Measurements from ENCODE around the gene FERMT1. TPM values are rescaled to one million over a fixed set of nuclear protein-coding genes. Genes with fewer than 3 reads are reported as not detected.

The FERMT1 gene
- total RNA-seq, 2 experiments from 2014 or later, result not detected

- no peak for DNase-seq
- POLR2A ChIA-PET, result no interaction called here
- H3K4me3 Mint-ChIP-seq, result no peak overlapping the region
- no peak overlapping the region for H3K27ac Mint-ChIP-seq
- H3K36me3 Mint-ChIP-seq (ENCODE audit: low read depth), result no peaks in the 10 kb centered on the region
- no peaks in the 10 kb centered on the region for H3K9me3 Mint-ChIP-seq
- CTCF ChIA-PET, result interaction anchor here (0.7 to 4.6 kb wide), 8 partner anchors 10 to 546 kb away, joined by 3 to 31 read pairs (median 3); no protein-coding TSS in a partner anchor
- H3K27me3 Mint-ChIP-seq, result peaks cover 8% of the 10 kb centered on the region
- H3K4me1 Mint-ChIP-seq, result peaks cover 3% of the 10 kb centered on the region
Measured at GRCh38 chr20:6074784-6075183, 48.0 kb downstream of the FERMT1 start.

DNA sequence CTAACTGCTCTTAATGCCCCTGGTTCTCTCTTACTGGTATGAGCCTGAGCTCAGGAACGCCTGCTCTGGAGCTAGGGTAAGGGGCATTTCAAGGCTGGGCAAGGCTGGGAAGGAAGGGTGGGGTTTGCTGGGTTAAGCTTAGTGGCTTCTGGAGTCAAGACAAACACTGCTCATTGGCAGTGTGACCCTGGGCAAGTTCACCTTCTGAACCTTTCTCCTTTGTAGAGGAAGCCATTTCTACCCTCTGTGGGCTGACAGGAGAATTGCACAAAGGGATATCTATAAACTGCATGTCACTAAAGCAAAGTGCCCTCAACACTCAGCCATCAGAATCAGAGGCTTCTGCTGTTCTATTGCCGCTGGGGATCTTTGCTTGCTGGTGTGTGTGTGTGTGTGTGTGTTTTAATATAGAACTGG lies 48.7 kb downstream of the FERMT1 start:
- Mint-ChIP-seq H3K4me1 (peaks cover 3% of the 10 kb centered on the region), H3K9me3 (no peaks in the 10 kb centered on the region), H3K27ac (no peak overlapping the region), H3K36me3 (ENCODE audit: low read depth) (no peaks in the 10 kb centered on the region), H3K27me3 (peaks cover 7% of the 10 kb centered on the region), H3K4me3 (no peak overlapping the region)
- DNase-seq, result no peak
- ChIA-PET CTCF (interaction anchor here (0.7 to 1.6 kb wide), 6 partner anchors 38 to 546 kb away, joined by 3 to 5 read pairs (median 3); no protein-coding TSS in a partner anchor), POLR2A (interaction anchor here (0.5 kb wide), 1 partner anchor 464 kb away, joined by 3 read pairs; no protein-coding TSS in a partner anchor)

DNA sequence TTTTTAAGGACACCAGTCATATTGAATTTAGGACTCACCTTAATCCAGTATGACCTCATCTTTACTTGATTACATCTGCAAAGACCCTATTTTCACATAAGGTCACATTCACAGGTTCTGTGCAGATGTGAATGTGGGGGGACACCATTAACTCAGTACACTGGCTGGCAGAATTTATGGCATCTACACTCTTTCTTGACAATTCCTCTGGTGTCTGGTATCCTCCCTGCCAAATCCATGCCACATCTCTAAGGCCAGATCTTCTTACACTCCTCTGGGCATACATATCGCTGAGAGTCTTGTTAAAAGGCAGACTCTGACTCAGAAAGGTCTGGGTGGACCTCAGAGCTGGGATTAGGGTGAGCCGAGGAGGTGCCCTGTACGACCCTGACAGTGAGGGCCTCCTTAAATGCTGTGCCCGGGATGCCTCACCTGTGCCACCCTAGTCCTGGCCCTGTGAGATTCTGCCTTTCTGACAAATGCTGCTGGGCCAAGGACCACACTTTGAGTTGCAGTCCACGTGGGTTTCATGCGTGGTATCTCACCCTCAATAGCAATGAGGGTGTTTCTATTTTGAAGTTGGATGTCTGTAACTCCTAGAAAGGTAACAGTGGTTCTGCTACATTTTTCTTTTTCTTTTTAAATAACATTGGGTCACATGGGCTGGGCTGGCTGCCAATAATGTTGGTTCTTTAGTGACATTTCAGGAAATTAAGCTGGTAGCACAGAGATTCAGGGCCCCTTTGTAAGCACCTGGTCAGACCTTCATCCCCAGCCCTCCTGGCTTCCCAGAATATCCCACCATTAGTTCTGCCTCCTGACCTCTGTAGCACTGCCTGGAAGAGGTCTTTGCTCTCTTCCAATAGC lies 51.8 kb downstream of the FERMT1 start:
- Mint-ChIP-seq H3K9me3 (no peaks in the 10 kb centered on the region), H3K27ac (no peak overlapping the region), H3K4me3 (no peak overlapping the region), H3K36me3 (ENCODE audit: low read depth) (no peaks in the 10 kb centered on the region), H3K27me3 (peaks cover 7% of the 10 kb centered on the region), H3K4me1 (peaks cover 3% of the 10 kb centered on the region)
- no peak for DNase-seq
- ChIA-PET POLR2A (no interaction called here), CTCF (no interaction called here)

DNA sequence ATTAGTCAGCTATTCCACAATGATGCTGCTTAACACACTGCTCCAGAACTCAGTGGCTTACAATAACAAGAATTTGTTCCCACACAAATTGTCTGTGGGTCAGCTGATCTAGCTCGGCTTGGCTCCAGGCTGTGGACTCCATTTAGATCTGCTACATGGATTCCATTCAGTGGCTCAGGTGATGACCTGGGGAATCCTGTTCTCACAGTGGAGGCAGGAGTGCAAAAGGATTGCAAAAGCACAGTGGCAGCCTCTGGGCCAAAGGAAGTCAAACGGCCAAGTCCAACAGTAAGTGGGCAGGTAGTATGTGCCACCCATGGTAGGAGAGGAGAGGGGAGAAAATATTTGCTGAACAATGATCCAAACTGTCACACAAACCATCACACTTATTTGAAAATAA lies 53.2 kb downstream of the FERMT1 start:
- Mint-ChIP-seq H3K4me3 (no peak overlapping the region), H3K36me3 (ENCODE audit: low read depth) (no peaks in the 10 kb centered on the region), H3K27me3 (peaks cover 4% of the 10 kb centered on the region), H3K27ac (no peak overlapping the region), H3K4me1 (peaks cover 3% of the 10 kb centered on the region), H3K9me3 (no peaks in the 10 kb centered on the region)
- ChIA-PET POLR2A (no interaction called here), CTCF (interaction anchor here (1.1 kb wide), 1 partner anchor 541 kb away, joined by 3 read pairs; no protein-coding TSS in a partner anchor)
- no peak for DNase-seq

DNA sequence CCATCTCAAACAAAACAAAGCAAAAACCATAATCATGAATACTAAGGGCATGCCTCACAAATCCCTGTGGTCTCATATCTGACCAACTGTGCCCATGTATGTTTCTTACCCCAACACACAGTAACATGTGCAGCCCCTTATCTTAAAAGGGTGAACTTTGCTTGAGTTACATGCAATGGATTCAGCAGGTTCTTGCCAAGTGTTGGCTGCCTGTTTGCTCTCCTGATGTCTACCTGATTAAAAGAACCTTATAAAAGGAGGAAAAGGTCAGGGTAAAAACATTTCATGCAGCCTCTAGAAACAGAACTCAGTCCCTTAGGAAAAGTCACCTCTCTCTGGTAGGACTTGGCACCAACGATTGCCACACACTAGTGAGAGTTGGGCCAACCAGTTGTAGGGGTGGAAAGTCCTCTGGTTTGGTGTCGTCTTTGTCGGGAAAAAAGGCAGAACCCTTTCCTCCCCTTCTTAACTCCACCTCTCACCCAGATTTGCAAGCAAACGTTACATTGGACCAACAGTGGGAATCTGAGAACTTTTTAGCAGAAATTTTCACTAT lies 55.0 kb downstream of the FERMT1 start:
- CTCF ChIA-PET, result interaction anchor here (1.2 kb wide), 1 partner anchor 15 kb away, joined by 3 read pairs; no protein-coding TSS in a partner anchor
- H3K4me1 Mint-ChIP-seq, result no peaks in the 10 kb centered on the region
- POLR2A ChIA-PET, result no interaction called here
- no peaks in the 10 kb centered on the region for H3K36me3 Mint-ChIP-seq (ENCODE audit: low read depth)
- no peak overlapping the region for H3K4me3 Mint-ChIP-seq
- no peak for DNase-seq
- no peaks in the 10 kb centered on the region for H3K27me3 Mint-ChIP-seq
- no peak overlapping the region for H3K27ac Mint-ChIP-seq
- no peaks in the 10 kb centered on the region for H3K9me3 Mint-ChIP-seq

DNA sequence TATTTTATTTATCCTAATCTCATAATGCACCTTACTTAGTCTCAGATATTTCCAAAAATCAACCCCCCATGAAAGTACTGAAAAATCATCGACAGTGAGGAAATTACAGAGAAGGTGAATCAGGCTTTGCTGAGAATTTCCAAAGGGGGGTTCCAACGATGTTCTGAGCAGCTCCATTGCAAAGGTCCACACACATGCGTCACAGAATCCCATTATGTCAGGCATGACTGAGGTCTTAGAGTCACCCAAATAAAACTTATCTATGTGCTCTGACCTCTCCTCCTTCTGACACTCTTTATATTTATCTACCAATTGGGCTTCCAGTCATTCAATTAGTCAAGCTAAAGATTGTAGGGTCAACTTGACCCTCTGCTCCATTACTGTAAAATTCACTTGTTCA lies 56.2 kb downstream of the FERMT1 start:
- H3K9me3 Mint-ChIP-seq, result no peaks in the 10 kb centered on the region
- H3K4me3 Mint-ChIP-seq, result no peak overlapping the region
- ChIA-PET POLR2A (no interaction called here), CTCF (no interaction called here)
- peaks cover 2% of the 10 kb centered on the region for H3K4me1 Mint-ChIP-seq
- no peaks in the 10 kb centered on the region for H3K36me3 Mint-ChIP-seq (ENCODE audit: low read depth)
- H3K27ac Mint-ChIP-seq, result no peak overlapping the region
- H3K27me3 Mint-ChIP-seq, result no peaks in the 10 kb centered on the region
- no peak for DNase-seq

DNA sequence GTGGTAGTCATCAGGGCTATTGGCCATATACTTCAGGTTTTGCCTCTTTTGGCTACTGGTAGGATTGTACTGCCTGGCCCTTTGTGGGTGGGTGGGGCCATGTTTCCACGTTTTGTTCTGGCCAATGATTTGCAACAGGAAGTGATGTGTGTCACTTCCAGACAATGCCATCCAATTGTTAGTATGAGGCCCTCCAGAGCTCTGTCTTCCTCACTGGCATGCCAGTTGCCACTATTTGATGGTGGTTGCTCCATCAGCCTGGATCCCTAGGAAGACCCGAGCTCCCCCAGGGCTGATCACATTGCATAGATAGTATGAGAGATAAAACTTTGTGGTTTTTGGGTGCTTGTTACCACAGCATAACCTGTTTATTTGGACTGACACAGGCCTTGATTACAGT lies 61.3 kb downstream of the FERMT1 start:
- Mint-ChIP-seq H3K27ac (no peak overlapping the region), H3K4me3 (no peak overlapping the region), H3K27me3 (peaks cover 12% of the 10 kb centered on the region), H3K9me3 (no peaks in the 10 kb centered on the region), H3K36me3 (ENCODE audit: low read depth) (no peaks in the 10 kb centered on the region), H3K4me1 (peaks cover 6% of the 10 kb centered on the region)
- ChIA-PET CTCF (no interaction called here), POLR2A (no interaction called here)
- DNase-seq, result no peak

DNA sequence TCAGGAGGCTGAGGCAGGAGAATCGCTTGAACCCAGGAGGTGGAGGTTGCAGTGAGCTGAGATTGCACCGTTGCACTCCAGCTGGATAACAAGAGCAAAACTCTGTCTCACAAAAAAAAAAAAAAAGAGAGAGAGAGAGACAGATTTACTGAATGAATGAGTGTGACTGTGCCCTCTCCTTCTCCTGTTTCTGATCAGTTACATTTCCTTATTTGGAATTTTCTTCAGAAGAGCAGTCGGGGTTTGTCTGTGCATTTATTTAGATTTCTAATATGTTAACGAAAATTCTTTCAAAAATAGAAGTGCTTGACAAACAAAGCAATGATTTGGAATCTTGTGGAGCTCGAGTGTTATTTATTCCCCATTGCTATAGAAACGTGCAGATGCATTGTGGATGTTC lies 62.6 kb downstream of the FERMT1 start:
- Mint-ChIP-seq H3K9me3 (no peaks in the 10 kb centered on the region), H3K27me3 (peaks cover 12% of the 10 kb centered on the region), H3K27ac (no peak overlapping the region), H3K4me3 (no peak overlapping the region), H3K4me1 (peaks cover 6% of the 10 kb centered on the region), H3K36me3 (ENCODE audit: low read depth) (no peaks in the 10 kb centered on the region)
- POLR2A ChIA-PET, result no interaction called here
- CTCF ChIA-PET, result no interaction called here
- DNase-seq, result no peak

- Mint-ChIP-seq H3K4me1 (peaks cover 6% of the 10 kb centered on the region), H3K27me3 (peaks cover 17% of the 10 kb centered on the region), H3K4me3 (no peak overlapping the region), H3K9me3 (no peaks in the 10 kb centered on the region), H3K36me3 (ENCODE audit: low read depth) (no peaks in the 10 kb centered on the region), H3K27ac (no peak overlapping the region)
- POLR2A ChIA-PET, result no interaction called here
- DNase-seq, result no peak
- CTCF ChIA-PET, result no interaction called here
Measured at GRCh38 chr20:6058684-6059295, 64.0 kb downstream of the FERMT1 start.

DNA sequence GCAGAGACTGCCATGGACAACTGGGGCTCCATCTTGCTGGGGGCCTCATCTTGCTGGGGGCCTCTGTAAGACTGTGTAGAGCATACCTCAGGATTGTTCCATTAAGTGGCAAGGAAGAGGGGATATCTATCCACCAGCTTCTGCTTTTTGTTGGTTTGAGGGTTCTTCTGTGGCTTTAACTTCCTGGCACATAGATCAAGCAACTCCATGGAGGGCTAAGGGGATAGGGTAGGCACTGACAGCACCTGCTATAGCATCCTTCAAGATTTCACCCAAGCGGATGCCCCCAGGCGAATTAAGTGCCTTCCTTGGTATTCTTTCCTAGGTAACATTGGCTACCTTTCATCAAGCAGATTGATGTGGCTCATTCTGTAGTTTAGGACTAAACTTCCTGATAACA lies 65.1 kb downstream of the FERMT1 start:
- ChIA-PET CTCF (no interaction called here), POLR2A (no interaction called here)
- H3K4me3 Mint-ChIP-seq, result no peak overlapping the region
- no peak for DNase-seq
- H3K27me3 Mint-ChIP-seq, result peaks cover 26% of the 10 kb centered on the region
- H3K9me3 Mint-ChIP-seq, result no peaks in the 10 kb centered on the region
- H3K27ac Mint-ChIP-seq, result no peak overlapping the region
- H3K4me1 Mint-ChIP-seq, result peaks cover 11% of the 10 kb centered on the region
- H3K36me3 Mint-ChIP-seq (ENCODE audit: low read depth), result no peaks in the 10 kb centered on the region

DNA sequence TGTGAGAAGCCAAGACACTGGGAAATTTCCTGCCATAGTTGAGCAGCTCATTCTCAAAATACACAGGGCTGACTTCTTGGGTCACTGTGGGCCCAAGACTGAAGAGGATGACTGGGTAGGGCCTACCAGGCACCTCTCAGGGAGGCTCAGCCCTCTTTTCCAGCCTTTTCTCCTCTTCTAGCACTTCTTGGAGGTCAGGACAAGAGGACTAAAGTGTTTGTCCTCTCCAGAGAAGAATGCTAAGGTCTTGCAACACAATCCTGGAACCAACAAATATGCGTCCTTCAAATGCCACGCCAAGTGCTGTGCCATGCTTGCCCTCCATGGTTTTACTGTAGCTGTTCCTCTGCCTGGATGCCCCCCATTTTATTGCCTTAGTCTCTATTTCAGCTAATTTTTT lies 65.7 kb downstream of the FERMT1 start:
- no peak overlapping the region for H3K27ac Mint-ChIP-seq
- ChIA-PET POLR2A (no interaction called here), CTCF (no interaction called here)
- DNase-seq, result no peak
- no peak overlapping the region for H3K4me3 Mint-ChIP-seq
- H3K9me3 Mint-ChIP-seq, result no peaks in the 10 kb centered on the region
- H3K4me1 Mint-ChIP-seq, result peaks cover 11% of the 10 kb centered on the region
- no peaks in the 10 kb centered on the region for H3K36me3 Mint-ChIP-seq (ENCODE audit: low read depth)
- peaks cover 28% of the 10 kb centered on the region for H3K27me3 Mint-ChIP-seq

GRCh38 chr20:6055981-6056569 lies 66.8 kb downstream of the FERMT1 start:
- Mint-ChIP-seq H3K4me3 (no peak overlapping the region), H3K36me3 (ENCODE audit: low read depth) (no peaks in the 10 kb centered on the region), H3K27me3 (peaks cover 36% of the 10 kb centered on the region), H3K4me1 (peaks cover 6% of the 10 kb centered on the region), H3K9me3 (no peaks in the 10 kb centered on the region), H3K27ac (no peak overlapping the region)
- ChIA-PET POLR2A (no interaction called here), CTCF (no interaction called here)
- DNase-seq, result no peak

- ChIA-PET CTCF (no interaction called here), POLR2A (no interaction called here)
- no peak for DNase-seq
- no peak overlapping the region for H3K27ac Mint-ChIP-seq
- peaks cover 5% of the 10 kb centered on the region for H3K4me1 Mint-ChIP-seq
- H3K36me3 Mint-ChIP-seq (ENCODE audit: low read depth), result no peaks in the 10 kb centered on the region
- H3K27me3 Mint-ChIP-seq, result peaks cover 44% of the 10 kb centered on the region
- H3K9me3 Mint-ChIP-seq, result no peaks in the 10 kb centered on the region
- no peak overlapping the region for H3K4me3 Mint-ChIP-seq
Measured at GRCh38 chr20:6055161-6055783, 67.6 kb downstream of the FERMT1 start.

Data from activated CD4-positive, alpha-beta memory T cell treated with anti-CD3 and anti-CD28 coated beads, Interleukin-2, amount 10 ng/mL, durations not matched to agents 7 days and 5 days (primary cell).